ENCODE results near the gene CECR2.
"Not testable (repeated sequence)": the region's sequence is repeated elsewhere in the genome, so short reads cannot be mapped to it uniquely, and the experiment has no call there.

CECR2 gene

GRCh38 chr22:17518406-17518805 lies 149.1 kb downstream of the CECR2 start:
- Histone ChIP-seq H3K4me1 (ENCODE audit: control insufficient read depth in 2 of 2, insufficient read depth in 2 of 2, low read length in 2 of 2) (no peaks in the 10 kb centered on the region), H3K9me3 (ENCODE audit: control insufficient read depth in 2 of 2, low read length in 2 of 2) (no peaks in the 10 kb centered on the region), H3K36me3 (ENCODE audit: control insufficient read depth in 2 of 2, insufficient read depth in 2 of 2, low read length in 2 of 2) (no peaks in the 10 kb centered on the region), H3K27ac (ENCODE audit: low read depth in 2 of 2, low read length in 2 of 2) (no peak overlapping the region), H3K4me3 (ENCODE audit: low read length in 2 of 2) (no peak overlapping the region), H3K9ac (ENCODE audit: low read depth in 1 of 2, low read length in 2 of 2) (no peak overlapping the region), H3K27me3 (ENCODE audit: control insufficient read depth in 2 of 2, insufficient read depth in 2 of 2, low read length in 2 of 2) (no peaks in the 10 kb centered on the region)

DNA sequence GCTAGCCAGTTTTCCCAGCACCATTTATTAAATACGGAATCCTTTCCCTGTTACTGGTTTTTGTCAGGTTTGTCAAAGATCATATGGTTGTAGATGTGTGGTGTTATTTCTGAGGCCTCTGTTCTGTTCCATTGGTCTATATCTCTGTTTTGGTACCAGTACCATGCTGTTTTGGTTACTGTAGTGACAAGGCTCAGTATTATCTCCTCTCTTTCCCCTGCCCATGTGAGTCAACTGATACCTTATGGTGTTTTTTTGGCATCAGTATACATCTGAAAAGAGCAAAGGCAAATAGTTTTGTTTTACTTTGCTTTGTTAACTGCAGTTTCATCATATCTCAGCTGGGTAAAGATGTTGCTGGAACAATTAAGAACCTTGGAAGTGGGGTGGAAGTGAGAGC lies 152.7 kb downstream of the CECR2 start:
- H3K9ac ChIP-seq (ENCODE audit: low read depth in 1 of 2, low read length in 2 of 2); H3K27me3 ChIP-seq (ENCODE audit: control insufficient read depth in 2 of 2, insufficient read depth in 2 of 2, low read length in 2 of 2); H3K36me3 ChIP-seq (ENCODE audit: control insufficient read depth in 2 of 2, insufficient read depth in 2 of 2, low read length in 2 of 2); H3K4me3 ChIP-seq (ENCODE audit: low read length in 2 of 2); H3K4me1 ChIP-seq (ENCODE audit: control insufficient read depth in 2 of 2, insufficient read depth in 2 of 2, low read length in 2 of 2); H3K27ac ChIP-seq (ENCODE audit: low read depth in 2 of 2, low read length in 2 of 2); H3K9me3 ChIP-seq (ENCODE audit: control insufficient read depth in 2 of 2, low read length in 2 of 2): not testable (repeated sequence)

DNA sequence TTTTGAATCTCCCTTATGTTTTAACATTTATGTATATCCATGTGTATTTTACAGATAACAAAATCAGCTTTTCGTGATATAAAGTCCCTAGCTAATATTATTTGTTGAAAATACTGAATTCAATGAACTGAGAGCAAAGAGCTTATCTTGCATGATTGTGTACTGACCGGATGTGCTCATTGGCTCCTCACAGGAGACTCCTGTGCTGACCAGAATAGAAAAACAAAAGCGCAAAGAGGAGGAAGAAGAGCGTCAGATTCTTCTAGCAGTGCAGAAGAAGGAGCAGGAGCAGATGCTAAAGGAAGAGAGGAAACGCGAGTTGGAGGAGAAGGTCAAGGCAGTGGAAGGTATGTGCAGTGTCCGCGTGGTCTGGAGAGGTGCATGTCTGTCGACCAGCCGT lies 154.7 kb downstream of the CECR2 start:
- H3K27ac ChIP-seq (ENCODE audit: low read depth in 2 of 2, low read length in 2 of 2), result no peak overlapping the region
- H3K9ac ChIP-seq (ENCODE audit: low read depth in 1 of 2, low read length in 2 of 2), result no peak overlapping the region
- peaks cover 0 to 3% of the 10 kb centered on the region in 2 donors for H3K27me3 ChIP-seq (ENCODE audit: control insufficient read depth in 2 of 2, insufficient read depth in 2 of 2, low read length in 2 of 2)
- H3K4me1 ChIP-seq (ENCODE audit: control insufficient read depth in 2 of 2, insufficient read depth in 2 of 2, low read length in 2 of 2), result no peaks in the 10 kb centered on the region
- H3K36me3 ChIP-seq (ENCODE audit: control insufficient read depth in 2 of 2, insufficient read depth in 2 of 2, low read length in 2 of 2), result no peaks in the 10 kb centered on the region
- H3K4me3 ChIP-seq (ENCODE audit: low read length in 2 of 2), result no peak overlapping the region
- H3K9me3 ChIP-seq (ENCODE audit: control insufficient read depth in 2 of 2, low read length in 2 of 2), result no peaks in the 10 kb centered on the region

- no peak overlapping the region for H3K4me3 ChIP-seq (ENCODE audit: low read length in 2 of 2)
- no peaks in the 10 kb centered on the region for H3K27me3 ChIP-seq (ENCODE audit: control insufficient read depth in 2 of 2, insufficient read depth in 2 of 2, low read length in 2 of 2)
- H3K4me1 ChIP-seq (ENCODE audit: control insufficient read depth in 2 of 2, insufficient read depth in 2 of 2, low read length in 2 of 2), result no peaks in the 10 kb centered on the region
- H3K9me3 ChIP-seq (ENCODE audit: control insufficient read depth in 2 of 2, low read length in 2 of 2), result no peaks in the 10 kb centered on the region
- no peaks in the 10 kb centered on the region for H3K36me3 ChIP-seq (ENCODE audit: control insufficient read depth in 2 of 2, insufficient read depth in 2 of 2, low read length in 2 of 2)
- H3K27ac ChIP-seq (ENCODE audit: low read depth in 2 of 2, low read length in 2 of 2), result no peak overlapping the region
- no peak overlapping the region for H3K9ac ChIP-seq (ENCODE audit: low read depth in 1 of 2, low read length in 2 of 2)
Observed at GRCh38 chr22:17536269-17536668, 167.0 kb downstream of the CECR2 start.

- Histone ChIP-seq H3K36me3 (ENCODE audit: control insufficient read depth in 2 of 2, insufficient read depth in 2 of 2, low read length in 2 of 2) (no peaks in the 10 kb centered on the region), H3K27ac (ENCODE audit: low read depth in 2 of 2, low read length in 2 of 2) (no peak overlapping the region), H3K4me3 (ENCODE audit: low read length in 2 of 2) (no peak overlapping the region), H3K9me3 (ENCODE audit: control insufficient read depth in 2 of 2, low read length in 2 of 2) (no peaks in the 10 kb centered on the region), H3K9ac (ENCODE audit: low read depth in 1 of 2, low read length in 2 of 2) (no peak overlapping the region), H3K27me3 (ENCODE audit: control insufficient read depth in 2 of 2, insufficient read depth in 2 of 2, low read length in 2 of 2) (no peaks in the 10 kb centered on the region), H3K4me1 (ENCODE audit: control insufficient read depth in 2 of 2, insufficient read depth in 2 of 2, low read length in 2 of 2) (no peaks in the 10 kb centered on the region)
Observed at GRCh38 chr22:17537155-17537554, 167.9 kb downstream of the CECR2 start.

- Histone ChIP-seq H3K9ac (ENCODE audit: low read depth in 1 of 2, low read length in 2 of 2) (no peak overlapping the region), H3K36me3 (ENCODE audit: control insufficient read depth in 2 of 2, insufficient read depth in 2 of 2, low read length in 2 of 2) (no peaks in the 10 kb centered on the region), H3K4me3 (ENCODE audit: low read length in 2 of 2) (no peak overlapping the region), H3K27me3 (ENCODE audit: control insufficient read depth in 2 of 2, insufficient read depth in 2 of 2, low read length in 2 of 2) (no peaks in the 10 kb centered on the region), H3K9me3 (ENCODE audit: control insufficient read depth in 2 of 2, low read length in 2 of 2) (no peaks in the 10 kb centered on the region), H3K27ac (ENCODE audit: low read depth in 2 of 2, low read length in 2 of 2) (no peak overlapping the region), H3K4me1 (ENCODE audit: control insufficient read depth in 2 of 2, insufficient read depth in 2 of 2, low read length in 2 of 2) (no peaks in the 10 kb centered on the region)
Observed at GRCh38 chr22:17540481-17540880, 171.2 kb downstream of the CECR2 start.

- no peaks in the 10 kb centered on the region for H3K4me1 ChIP-seq (ENCODE audit: control insufficient read depth in 2 of 2, insufficient read depth in 2 of 2, low read length in 2 of 2)
- H3K9ac ChIP-seq (ENCODE audit: low read depth in 1 of 2, low read length in 2 of 2), result no peak overlapping the region
- H3K27ac ChIP-seq (ENCODE audit: low read depth in 2 of 2, low read length in 2 of 2), result no peak overlapping the region
- no peaks in the 10 kb centered on the region for H3K27me3 ChIP-seq (ENCODE audit: control insufficient read depth in 2 of 2, insufficient read depth in 2 of 2, low read length in 2 of 2)
- no peaks in the 10 kb centered on the region for H3K9me3 ChIP-seq (ENCODE audit: control insufficient read depth in 2 of 2, low read length in 2 of 2)
- H3K4me3 ChIP-seq (ENCODE audit: low read length in 2 of 2), result no peak overlapping the region
- no peaks in the 10 kb centered on the region for H3K36me3 ChIP-seq (ENCODE audit: control insufficient read depth in 2 of 2, insufficient read depth in 2 of 2, low read length in 2 of 2)
Observed at GRCh38 chr22:17541476-17541875, 172.2 kb downstream of the CECR2 start.

DNA sequence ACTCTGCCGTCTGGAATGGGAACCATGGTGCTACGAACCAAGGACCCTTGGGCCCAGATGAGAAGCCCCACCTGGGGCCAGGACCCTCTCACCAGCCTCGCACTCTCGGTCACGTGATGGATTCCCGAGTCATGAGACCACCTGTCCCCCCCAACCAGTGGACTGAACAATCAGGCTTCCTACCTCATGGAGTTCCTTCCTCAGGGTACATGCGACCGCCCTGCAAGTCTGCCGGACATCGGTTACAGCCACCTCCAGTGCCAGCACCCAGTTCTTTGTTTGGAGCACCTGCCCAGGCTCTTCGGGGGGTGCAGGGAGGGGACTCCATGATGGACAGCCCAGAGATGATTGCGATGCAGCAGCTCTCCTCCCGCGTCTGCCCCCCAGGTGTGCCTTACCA lies 173.2 kb downstream of the CECR2 start:
- no peak overlapping the region for H3K4me3 ChIP-seq (ENCODE audit: low read length in 2 of 2)
- H3K4me1 ChIP-seq (ENCODE audit: control insufficient read depth in 2 of 2, insufficient read depth in 2 of 2, low read length in 2 of 2), result no peaks in the 10 kb centered on the region
- H3K9me3 ChIP-seq (ENCODE audit: control insufficient read depth in 2 of 2, low read length in 2 of 2), result no peaks in the 10 kb centered on the region
- H3K27ac ChIP-seq (ENCODE audit: low read depth in 2 of 2, low read length in 2 of 2), result no peak overlapping the region
- H3K9ac ChIP-seq (ENCODE audit: low read depth in 1 of 2, low read length in 2 of 2), result no peak overlapping the region
- no peaks in the 10 kb centered on the region for H3K27me3 ChIP-seq (ENCODE audit: control insufficient read depth in 2 of 2, insufficient read depth in 2 of 2, low read length in 2 of 2)
- H3K36me3 ChIP-seq (ENCODE audit: control insufficient read depth in 2 of 2, insufficient read depth in 2 of 2, low read length in 2 of 2), result no peaks in the 10 kb centered on the region

DNA sequence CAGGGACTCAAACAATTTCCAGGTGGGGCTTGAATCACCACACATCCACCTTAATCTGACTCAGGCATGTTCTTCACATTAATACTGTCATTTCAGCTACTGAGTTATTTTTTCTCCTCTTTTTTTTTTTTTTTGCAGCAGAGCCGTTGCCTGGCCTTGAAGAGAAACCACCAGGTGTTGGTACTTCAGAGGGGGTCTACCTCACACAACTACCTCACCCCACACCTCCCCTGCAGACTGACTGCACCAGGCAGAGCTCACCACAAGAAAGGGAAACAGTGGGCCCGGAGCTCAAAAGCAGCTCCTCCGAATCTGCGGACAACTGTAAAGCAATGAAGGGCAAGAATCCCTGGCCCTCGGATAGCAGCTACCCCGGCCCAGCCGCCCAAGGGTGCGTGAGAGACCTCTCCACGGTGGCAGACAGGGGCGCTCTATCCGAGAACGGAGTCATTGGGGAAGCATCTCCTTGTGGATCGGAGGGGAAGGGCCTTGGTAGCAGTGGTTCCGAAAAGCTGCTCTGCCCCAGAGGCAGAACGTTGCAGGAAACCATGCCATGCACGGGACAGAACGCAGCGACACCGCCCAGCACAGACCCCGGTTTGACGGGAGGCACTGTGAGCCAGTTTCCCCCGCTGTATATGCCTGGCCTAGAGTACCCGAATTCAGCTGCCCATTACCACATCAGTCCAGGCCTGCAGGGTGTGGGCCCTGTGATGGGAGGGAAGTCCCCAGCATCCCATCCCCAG lies 178.9 kb downstream of the CECR2 start:
- H3K27ac ChIP-seq (ENCODE audit: low read depth in 2 of 2, low read length in 2 of 2), result no peak overlapping the region
- no peak overlapping the region for H3K9ac ChIP-seq (ENCODE audit: low read depth in 1 of 2, low read length in 2 of 2)
- no peak overlapping the region for H3K4me3 ChIP-seq (ENCODE audit: low read length in 2 of 2)
- no peaks in the 10 kb centered on the region for H3K4me1 ChIP-seq (ENCODE audit: control insufficient read depth in 2 of 2, insufficient read depth in 2 of 2, low read length in 2 of 2)
- H3K9me3 ChIP-seq (ENCODE audit: control insufficient read depth in 2 of 2, low read length in 2 of 2), result no peaks in the 10 kb centered on the region
- no peaks in the 10 kb centered on the region for H3K27me3 ChIP-seq (ENCODE audit: control insufficient read depth in 2 of 2, insufficient read depth in 2 of 2, low read length in 2 of 2)
- no peaks in the 10 kb centered on the region for H3K36me3 ChIP-seq (ENCODE audit: control insufficient read depth in 2 of 2, insufficient read depth in 2 of 2, low read length in 2 of 2)

GRCh38 chr22:17548756-17549035 lies 179.4 kb downstream of the CECR2 start:
- no peaks in the 10 kb centered on the region for H3K27me3 ChIP-seq (ENCODE audit: control insufficient read depth in 2 of 2, insufficient read depth in 2 of 2, low read length in 2 of 2)
- H3K4me3 ChIP-seq (ENCODE audit: low read length in 2 of 2), result no peak overlapping the region
- no peak overlapping the region for H3K9ac ChIP-seq (ENCODE audit: low read depth in 1 of 2, low read length in 2 of 2)
- no peaks in the 10 kb centered on the region for H3K4me1 ChIP-seq (ENCODE audit: control insufficient read depth in 2 of 2, insufficient read depth in 2 of 2, low read length in 2 of 2)
- no peak overlapping the region for H3K27ac ChIP-seq (ENCODE audit: low read depth in 2 of 2, low read length in 2 of 2)
- H3K36me3 ChIP-seq (ENCODE audit: control insufficient read depth in 2 of 2, insufficient read depth in 2 of 2, low read length in 2 of 2), result no peaks in the 10 kb centered on the region
- H3K9me3 ChIP-seq (ENCODE audit: control insufficient read depth in 2 of 2, low read length in 2 of 2), result no peaks in the 10 kb centered on the region

DNA sequence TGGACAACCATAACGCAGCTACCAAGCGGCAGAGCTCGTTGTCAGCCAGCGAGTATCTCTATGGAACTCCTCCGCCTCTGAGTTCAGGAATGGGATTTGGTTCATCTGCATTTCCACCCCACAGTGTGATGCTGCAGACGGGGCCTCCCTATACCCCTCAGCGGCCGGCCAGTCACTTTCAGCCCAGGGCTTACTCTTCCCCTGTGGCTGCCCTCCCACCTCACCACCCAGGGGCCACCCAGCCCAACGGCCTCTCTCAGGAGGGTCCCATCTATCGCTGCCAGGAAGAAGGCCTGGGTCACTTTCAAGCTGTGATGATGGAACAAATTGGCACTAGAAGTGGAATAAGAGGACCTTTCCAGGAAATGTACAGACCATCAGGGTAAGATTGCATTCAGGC lies 179.9 kb downstream of the CECR2 start:
- H3K36me3 ChIP-seq (ENCODE audit: control insufficient read depth in 2 of 2, insufficient read depth in 2 of 2, low read length in 2 of 2), result no peaks in the 10 kb centered on the region

More for the DNA sequence above, 179.9 kb downstream of the CECR2 start:
- no peaks in the 10 kb centered on the region for H3K9me3 ChIP-seq (ENCODE audit: control insufficient read depth in 2 of 2, low read length in 2 of 2)
- no peak overlapping the region for H3K27ac ChIP-seq (ENCODE audit: low read depth in 2 of 2, low read length in 2 of 2)
- H3K4me3 ChIP-seq (ENCODE audit: low read length in 2 of 2), result no peak overlapping the region
- no peaks in the 10 kb centered on the region for H3K27me3 ChIP-seq (ENCODE audit: control insufficient read depth in 2 of 2, insufficient read depth in 2 of 2, low read length in 2 of 2)
- H3K4me1 ChIP-seq (ENCODE audit: control insufficient read depth in 2 of 2, insufficient read depth in 2 of 2, low read length in 2 of 2), result no peaks in the 10 kb centered on the region
- H3K9ac ChIP-seq (ENCODE audit: low read depth in 1 of 2, low read length in 2 of 2), result no peak overlapping the region
